GM21737 (cell line): Measurements from ENCODE around the gene DLG1.
"Not testable (repeated sequence)": the region's sequence is repeated elsewhere in the genome, so short reads cannot be mapped to it uniquely, and the experiment has no call there.

Experiments used
- ATAC-seq: cut with Tn5 transposase; IDR thresholded peaks from one replicate; pipeline ENCODE4 v1.9.1; 2021; ENCODE audit warnings: mild to moderate bottlenecking, moderate library complexity; ENCODE audit not compliant: unreplicated experiment

DLG1 gene

GRCh38 chr3:197216914-197217313 lies 81.5 kb downstream of the DLG1 start:
- ATAC-seq: no peak

GRCh38 chr3:197216169-197216860 lies 82.1 kb downstream of the DLG1 start:
- ATAC-seq: no peak

- no peak for ATAC-seq
Measured at GRCh38 chr3:197212290-197212689, 86.1 kb downstream of the DLG1 start.

DNA sequence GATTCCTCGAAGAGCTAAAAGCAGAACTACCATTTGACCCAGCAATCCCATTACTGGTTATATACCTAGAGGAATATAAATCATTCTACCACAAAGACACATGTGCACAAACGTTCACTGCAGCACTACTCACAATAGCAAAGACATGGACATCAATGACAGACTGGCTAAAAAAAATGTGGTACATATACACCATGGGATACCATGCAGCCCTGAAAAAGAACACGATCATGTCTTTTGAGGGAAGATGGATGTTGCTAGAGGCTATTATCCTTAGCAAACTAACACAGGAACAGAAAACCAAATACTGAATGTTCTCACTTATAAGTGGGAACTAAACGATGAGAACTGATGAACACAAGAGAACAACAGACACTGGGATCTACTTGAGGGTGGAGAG lies 86.7 kb downstream of the DLG1 start:
- not testable (repeated sequence) for ATAC-seq

DNA sequence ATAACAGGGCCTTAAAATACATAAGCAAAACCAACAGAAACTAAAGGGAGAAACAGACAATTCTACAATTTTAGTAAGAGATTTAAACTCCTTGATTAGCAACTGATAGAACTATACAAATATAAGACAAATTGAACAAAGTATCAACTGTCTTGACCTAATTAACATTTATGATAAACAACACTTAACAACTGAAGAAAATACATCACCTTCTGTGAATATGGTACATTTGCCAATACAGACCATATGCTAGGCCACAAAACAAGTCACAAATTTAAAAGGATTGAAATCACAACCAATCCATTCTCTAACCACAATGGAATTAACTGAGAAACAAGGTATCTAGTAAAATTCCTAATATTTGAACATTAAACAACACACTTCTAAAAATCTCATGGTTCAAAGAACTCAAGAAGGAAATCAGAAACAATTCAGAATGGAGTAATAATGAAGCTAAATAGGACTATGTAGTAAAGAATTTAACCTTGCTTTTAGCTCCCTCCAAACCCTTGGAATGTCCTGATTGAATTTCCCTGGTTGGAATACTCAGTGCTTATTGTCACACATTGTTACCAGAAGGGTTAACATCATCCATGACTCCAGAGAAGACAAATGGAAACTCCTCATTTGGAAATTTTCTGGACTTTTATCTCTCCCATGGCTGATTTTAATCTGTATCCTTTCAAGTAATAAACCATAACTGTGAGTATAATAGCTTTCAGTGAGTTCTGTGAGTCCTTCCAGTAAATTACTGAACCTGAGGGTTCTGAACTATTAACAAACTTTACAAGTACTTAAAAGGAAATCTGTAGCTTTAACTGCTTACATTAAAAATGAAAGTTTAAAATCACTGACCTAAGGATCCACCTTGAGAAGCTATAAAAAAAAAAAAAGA lies 88.8 kb downstream of the DLG1 start:
- ATAC-seq: no peak

DNA sequence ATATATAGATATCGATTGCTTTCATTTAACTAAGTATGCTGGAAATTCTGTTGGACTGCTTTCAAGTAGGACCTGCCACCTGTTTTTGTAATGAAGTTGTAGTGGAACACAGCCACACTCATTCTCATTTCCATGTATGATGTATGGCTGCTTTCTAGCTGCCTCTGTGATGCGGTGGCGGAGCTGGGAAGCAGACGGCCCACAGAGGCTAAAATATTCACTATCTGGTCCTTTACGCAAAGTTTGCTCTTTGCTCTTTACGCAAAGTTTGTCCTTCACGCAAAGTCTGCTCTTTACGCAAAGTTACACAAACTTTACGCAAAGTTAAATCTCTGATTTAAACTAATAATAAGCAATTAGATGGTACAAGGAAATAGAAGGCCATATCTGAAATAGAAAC lies 91.5 kb downstream of the DLG1 start:
- ATAC-seq: no peak

- ATAC-seq: no peak
Measured at GRCh38 chr3:197205675-197206074, 92.7 kb downstream of the DLG1 start.

- ATAC-seq: no peak
Measured at GRCh38 chr3:197205265-197205664, 93.1 kb downstream of the DLG1 start.

DNA sequence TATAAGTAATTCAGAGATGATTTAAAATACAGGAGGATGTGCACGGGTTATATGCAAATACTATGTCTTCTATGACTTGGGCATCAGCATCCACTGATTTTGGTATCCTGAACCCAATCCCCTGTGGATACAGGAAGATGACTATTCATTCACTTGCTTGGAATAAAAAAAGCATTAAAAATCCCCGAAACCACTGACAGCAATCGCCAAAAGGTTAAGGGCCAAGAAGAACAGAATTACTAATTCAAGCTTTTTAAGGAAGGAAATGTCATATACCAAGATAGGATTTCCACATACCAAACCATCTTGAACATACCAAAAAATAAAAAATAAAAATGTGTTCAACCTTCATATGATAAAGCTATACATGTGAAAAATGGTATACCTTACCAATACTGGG lies 93.7 kb downstream of the DLG1 start:
- no peak for ATAC-seq

DNA sequence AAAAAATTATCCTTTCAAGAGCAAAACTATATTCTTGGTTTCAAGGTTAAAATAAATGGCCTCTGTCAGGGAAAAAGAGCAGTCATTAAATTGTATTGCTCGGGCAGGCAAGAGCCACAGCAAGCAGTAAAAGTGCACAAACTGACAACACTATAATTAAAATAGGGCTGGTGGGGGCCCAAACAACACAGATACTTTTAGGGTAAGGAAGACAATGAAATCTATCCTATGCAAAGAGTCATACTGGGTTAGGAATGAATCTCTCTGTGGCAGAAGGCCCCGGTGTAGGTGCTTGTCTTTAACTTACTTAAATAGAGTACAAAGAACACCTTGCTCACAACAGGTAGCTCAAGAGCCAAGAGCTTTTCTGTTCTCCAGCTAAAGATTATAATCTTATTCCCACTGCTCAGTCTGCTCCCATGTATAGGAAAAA lies 94.7 kb downstream of the DLG1 start:
- no peak for ATAC-seq

DNA sequence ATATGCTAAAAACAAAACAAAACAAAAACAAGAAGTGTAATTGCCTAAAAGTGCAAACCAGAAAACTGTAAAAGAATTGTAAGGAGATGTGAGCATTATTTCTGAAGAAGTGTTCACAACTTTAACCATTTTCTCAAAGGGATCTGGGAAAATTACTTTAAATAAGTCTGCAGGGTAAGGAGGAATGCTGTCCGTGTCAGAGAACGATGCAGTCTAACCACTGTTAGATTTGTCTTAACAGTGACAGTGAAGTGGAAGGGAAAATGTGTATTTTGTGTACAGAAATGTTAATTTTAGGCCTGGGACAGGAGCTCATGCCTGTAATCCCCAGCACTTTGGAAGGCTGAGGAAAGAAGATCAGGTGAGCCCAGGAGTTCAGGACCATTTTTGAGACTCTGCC lies 95.7 kb downstream of the DLG1 start:
- no peak for ATAC-seq

- ATAC-seq: no peak
Measured at GRCh38 chr3:197201791-197202452, 96.5 kb downstream of the DLG1 start.

- ATAC-seq: not testable (repeated sequence)
Measured at GRCh38 chr3:197200856-197201255, 97.6 kb downstream of the DLG1 start.

DNA sequence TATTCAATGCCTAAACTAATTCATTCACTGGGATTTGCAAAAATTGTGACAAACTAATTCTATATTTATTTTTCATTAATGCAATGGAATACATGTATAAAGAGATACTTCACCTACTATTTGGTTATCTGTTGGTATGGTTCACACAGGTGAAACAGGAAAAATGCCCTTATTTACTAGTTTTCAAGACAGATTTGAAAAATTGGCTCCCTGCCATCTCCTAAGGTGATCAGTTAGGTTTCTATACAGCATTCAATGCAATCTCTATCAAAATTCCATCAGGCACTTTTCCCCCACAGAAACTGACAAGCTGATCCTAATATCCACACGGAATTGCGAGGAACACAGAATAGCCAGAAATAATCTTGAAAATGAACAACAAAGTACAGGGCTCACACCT lies 101.1 kb downstream of the DLG1 start:
- no peak for ATAC-seq

DNA sequence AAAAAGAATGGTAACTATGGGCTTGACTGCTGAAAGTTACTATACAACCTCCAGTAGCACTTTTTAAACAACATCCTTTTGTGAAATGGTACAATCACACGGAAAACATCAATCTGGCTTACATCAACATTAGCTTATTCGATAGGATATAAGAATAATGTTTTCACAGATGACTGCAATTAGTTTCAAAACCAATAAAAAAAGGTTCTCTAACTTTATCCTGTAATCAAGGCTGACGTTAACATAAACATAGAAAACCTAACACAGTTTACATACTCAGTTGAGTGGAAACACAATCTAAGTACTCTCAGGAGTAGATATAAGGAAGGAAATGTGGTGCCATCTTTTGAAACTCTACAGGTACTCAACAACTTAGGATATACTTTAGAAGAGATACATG lies 102.2 kb downstream of the DLG1 start:
- ATAC-seq: no peak

DNA sequence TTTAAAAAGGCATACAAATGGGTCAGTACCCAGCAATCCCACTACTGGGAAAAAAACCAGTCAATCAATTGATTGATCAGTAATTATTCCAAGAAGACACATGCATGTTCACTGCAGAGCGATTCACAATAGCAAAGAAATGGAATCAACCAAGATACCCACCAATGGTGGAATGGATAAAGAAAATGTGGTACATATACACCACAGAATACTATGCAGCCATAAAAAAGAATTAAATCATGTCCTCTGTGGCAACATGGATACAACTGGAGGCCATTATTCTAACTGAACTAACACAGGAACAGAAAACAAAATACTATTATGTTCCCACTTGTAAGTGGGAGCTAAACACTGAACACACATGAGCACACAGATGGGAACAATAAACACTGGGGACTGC lies 103.1 kb downstream of the DLG1 start:
- ATAC-seq: no peak

GRCh38 chr3:197193759-197194158 lies 104.7 kb downstream of the DLG1 start:
- ATAC-seq: not testable (repeated sequence)

- no peak for ATAC-seq
Measured at GRCh38 chr3:197191897-197192296, 106.5 kb downstream of the DLG1 start.

GRCh38 chr3:197189623-197190022 lies 108.8 kb downstream of the DLG1 start:
- no peak for ATAC-seq

DNA sequence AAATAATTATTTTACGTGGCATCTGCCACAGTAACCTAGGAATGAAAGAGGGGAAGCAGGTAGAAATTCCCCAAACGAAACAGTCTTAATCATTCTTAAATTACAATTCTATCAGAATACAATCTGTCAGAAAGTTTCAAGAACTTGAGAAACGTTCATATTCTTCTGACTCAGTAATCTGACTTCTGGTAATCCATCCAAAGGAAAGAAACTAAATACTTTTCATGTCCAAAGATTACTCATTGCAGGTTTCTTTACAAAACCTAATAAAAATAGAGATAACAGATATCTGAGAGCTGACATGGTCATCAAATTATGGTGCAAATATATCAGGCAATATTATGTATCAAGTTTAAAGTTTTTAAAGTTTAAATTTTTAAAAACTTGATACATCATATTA lies 109.4 kb downstream of the DLG1 start:
- ATAC-seq: no peak

DNA sequence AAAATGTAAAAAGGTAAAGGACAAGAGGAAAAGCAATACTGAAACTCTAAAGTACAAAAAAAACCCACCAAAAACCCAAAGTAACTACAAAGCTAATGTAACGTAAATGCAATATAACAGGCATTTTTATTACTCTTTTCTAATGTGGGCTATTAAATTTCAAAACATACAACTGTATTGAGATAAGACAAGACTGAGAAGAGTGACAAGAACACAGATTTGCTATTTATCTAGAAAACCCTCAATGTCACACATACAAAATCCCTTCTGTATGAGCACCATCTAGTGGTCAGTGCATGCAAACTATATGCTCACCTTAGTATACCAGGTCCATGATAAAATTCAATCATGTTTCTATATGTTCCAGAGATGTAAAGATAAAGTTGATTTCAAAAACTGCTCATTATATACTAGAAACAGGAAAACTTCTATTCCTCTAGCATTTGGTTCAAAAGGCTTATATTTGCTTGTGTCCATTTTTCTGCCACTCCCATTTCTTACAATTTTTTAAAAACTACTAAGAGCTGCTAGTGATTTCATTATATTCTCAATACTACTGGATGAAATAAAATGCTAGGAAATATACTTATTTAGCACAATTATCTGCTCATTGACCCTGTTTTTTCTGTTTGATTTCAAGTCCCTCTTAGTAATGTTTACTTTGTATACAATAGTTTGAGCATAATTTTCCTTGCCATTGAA lies 111.4 kb downstream of the DLG1 start:
- peak; percentile 65 for ATAC-seq
